PFSK-1 (cell line): ENCODE measurements around the gene SLC35F1.

Experiments used
- POLR2AphosphoS5 ChIP-seq: IDR thresholded peaks from 2 replicates; pipeline ENCODE4 v1.6.1; 2012; ENCODE audit warnings: low read depth, mild to moderate bottlenecking, control low read depth, low read length, moderate library complexity
- SIN3A ChIP-seq: IDR thresholded peaks from 2 replicates; pipeline ENCODE4 v1.6.1; 2012; ENCODE audit warnings: mild to moderate bottlenecking, low read length, moderate library complexity, borderline replicate concordance; ENCODE audit not compliant: insufficient read depth
- TAF1 ChIP-seq: IDR thresholded peaks from 2 replicates; pipeline ENCODE4 v1.6.1; 2012; ENCODE audit warnings: low read length, control low read depth, borderline replicate concordance; ENCODE audit not compliant: insufficient read depth

DNA sequence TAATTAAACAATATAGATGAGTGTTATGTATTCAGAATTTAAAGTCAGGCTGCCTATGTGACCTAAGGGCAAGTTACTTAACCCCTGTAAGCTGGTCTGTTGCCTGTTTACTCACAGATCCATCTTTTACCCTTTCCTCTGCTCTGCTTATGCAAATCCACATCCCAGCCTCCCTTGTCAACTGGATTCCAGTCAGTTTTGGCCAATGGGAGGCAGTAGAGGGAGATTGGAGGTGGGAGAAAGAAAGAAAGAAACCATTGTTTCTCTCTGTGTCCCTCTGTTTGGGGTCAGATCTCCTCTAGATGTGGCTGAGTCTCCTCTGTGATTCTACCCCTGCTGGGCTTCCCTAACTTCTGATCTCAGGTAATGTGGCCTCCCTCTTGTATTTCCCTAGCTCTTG is 374.2 kb downstream of the SLC35F1 start:
- TF ChIP-seq POLR2AphosphoS5 (no peak), SIN3A (no peak), TAF1 (no peak)
